HG03060 (cell line): ENCODE measurements around the gene DSTN.

Experiments
- ATAC-seq: cut with Tn5 transposase; IDR thresholded peaks from one replicate; pipeline ENCODE4 v1.9.1; 2021; ENCODE audit warnings: low read depth, moderate number of reproducible peaks; ENCODE audit not compliant: unreplicated experiment

The DSTN gene

DNA sequence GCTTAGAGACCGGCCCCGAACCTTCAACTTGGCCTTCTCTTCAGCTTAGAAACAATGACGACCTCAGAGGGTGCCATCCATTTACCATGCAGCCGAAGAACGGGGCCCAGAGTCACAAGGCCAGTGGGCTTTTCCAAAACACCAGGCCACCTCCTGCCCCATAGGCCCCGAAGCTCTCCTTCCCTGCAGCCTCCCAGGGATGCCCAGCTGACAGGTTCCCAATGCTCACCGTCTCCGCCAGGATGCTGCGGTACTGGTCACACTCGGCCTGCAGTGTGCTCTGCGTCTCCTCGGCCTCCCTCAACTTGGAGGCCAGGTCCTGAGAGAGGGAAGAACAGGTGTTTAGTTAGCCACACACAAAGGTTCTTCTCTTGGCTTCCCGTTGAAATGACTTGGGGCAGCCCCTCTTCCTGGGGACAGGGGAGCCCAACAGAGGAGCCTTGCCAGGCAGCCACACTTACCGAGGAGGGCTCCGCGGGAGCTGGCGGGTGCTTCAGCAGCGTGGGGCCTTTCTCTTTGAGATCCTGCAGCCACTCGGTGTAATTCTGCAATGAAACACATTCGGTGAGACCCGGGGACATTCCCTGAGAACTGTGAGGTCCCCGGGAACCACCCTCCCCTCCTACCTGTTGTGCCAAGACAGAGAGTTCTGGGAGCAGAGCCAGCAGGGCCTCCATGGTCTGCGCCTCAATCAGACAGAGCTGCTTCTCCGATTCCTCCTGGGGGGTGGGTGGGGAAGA lies 51.5 kb downstream of the DSTN start:
- no peak for ATAC-seq

DNA sequence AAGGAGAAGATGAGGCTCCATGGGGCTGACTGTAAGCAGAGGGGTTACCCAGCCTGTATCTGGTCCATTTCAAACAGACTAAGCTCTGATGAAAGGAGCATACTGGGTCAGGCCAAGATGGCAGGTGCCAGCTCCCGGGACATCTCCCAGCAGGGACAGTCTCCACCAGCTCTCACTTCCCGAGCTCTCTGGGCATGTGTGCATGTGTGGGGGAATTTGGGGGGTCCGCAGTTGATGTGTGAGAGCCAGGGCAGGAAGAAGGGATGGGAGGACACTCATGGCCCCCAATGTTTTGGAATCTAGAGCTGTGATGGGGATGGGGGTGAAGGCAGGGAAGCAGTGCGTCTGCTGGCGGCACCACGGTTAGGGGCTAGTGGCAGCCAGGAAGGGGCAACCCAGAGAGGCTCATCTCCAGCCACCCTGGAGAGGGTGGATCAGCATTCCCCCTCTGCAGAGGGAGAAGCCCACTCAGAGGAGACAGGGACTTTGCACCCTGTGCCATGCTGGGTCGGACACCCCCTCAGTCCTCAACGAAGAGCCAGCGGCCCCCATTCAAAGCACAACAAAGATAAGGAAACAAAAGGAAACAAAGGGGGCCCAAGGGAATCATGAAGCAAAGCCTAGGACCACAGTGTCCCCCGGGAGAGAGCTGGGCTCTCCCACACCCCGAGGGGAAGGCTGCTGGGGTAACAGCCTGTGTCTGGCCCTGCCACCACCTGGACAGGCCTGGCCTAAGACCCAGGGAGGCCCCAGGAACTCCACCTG lies 52.4 kb downstream of the DSTN start:
- ATAC-seq: no peak

DNA sequence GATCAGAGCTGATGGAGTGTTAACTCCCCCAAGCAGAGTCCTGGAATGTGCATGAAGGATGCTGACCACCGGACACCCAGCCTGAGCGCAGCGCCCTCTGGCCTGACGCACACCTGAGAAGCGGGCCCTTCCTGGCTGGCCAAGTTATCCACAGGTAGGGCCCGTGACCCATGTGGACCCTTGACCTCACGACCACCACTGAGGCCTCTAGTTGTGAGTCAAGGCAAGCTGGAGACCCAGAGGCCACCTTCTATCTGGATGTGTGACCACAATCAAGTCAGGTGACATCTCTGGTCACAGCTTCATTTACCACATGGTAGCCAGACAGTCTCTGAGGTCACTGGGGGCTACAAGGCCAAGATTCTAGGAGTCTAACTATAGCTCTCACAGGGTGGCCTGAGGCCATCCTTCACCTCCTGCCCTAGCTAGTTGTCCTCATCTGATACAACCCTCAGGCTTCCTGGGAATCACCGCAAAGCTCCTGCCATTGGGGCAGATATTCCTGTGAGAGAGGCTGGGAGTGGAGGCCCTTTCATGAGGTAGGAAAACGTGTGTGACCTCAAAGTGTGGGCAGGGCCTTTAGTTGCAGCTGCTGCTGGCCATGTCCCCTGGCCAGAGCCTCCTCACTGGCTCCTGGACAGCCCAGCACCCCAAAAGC lies 53.1 kb downstream of the DSTN start:
- ATAC-seq: no peak

DNA sequence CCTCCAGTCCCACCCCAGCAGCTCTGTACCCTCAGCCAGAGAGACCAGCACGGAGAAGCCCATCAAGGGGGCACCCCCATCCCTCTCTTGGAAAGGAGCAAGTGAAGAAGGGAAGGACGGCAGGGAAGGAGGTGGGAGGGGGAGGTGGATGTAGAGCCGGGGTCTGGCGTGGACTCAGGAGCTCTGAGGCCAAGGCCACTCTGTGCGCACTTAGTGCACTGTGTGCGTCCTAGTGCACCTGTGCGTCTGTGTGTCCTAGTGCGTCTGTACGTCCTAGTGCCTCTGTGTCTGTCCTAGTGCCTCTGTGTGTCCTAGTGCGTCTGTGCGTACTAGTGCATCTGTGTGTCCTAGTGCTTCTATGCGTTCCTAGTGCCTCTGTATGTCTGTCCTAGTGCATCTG lies 54.2 kb downstream of the DSTN start:
- ATAC-seq: no peak

DNA sequence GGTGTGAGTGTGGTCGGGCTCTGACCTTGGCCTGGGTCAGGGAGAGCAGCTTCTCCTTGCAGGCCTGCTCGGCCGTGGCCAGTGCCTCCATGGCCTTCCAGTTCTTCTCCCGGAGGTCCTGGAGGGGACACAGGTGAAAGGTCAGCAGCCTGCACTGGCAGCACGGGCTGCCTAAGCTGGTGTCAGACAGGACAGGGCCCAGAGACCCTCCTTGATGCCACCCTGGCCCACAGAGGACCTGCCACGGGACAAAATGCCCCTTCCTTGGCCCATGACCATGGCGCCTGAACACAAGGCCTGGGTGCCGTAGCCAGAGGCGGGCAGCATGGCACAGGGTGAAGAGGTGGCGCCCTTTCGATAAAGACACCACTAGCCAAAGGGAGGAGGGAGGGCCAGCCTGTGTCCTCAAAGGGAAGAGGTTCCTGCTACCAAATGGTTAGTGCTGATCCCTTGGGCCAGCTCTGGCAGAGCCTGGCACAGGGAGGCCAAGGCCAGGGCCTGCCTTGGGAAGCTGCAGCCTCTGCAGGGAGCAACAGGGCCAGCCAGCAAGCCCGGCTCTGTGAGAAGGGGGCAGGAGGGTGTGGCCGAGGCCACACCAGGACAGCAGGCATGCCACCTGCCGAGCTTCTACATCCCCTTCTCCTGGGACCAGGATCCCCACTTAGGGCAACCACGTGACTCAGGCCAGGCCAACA lies 54.8 kb downstream of the DSTN start:
- no peak for ATAC-seq

DNA sequence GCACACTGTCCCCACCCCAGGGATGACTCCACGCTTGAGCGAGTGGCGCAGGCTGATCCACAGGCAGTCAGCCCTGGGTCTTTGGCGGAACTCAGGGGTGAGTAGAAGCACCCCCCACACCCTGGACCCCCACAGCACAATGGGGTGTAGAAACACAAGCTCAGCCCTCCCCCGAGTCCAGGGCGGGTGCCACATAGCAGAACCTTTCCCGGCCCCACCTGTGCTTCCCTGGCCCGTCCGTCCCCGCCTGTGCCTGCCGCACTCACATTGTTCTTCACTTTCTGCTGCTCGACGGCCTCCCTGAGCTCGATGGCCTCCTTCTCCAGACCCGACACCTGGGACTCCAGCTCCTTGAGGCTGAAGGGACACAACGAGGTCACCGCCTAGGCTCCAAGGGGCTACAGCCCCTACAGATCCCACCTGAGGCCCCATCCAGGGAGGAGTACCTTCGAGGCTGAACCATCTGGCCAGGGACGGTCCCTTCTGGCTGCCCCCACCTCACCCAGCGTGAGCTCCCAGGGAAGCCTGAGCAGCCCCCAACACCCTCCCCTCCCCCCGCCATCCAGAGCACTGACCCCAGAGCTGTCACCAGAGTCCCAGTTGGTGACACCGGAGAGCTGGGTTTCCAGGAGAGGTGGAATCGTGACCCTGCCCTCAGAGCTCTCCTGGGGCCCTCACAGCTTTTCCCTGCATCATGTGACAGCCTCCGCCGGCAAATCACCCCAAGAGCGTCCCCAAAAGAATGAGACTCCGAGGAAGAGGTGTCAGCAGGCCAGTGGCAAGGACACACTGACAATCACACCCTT lies 55.6 kb downstream of the DSTN start:
- ATAC-seq: no peak

DNA sequence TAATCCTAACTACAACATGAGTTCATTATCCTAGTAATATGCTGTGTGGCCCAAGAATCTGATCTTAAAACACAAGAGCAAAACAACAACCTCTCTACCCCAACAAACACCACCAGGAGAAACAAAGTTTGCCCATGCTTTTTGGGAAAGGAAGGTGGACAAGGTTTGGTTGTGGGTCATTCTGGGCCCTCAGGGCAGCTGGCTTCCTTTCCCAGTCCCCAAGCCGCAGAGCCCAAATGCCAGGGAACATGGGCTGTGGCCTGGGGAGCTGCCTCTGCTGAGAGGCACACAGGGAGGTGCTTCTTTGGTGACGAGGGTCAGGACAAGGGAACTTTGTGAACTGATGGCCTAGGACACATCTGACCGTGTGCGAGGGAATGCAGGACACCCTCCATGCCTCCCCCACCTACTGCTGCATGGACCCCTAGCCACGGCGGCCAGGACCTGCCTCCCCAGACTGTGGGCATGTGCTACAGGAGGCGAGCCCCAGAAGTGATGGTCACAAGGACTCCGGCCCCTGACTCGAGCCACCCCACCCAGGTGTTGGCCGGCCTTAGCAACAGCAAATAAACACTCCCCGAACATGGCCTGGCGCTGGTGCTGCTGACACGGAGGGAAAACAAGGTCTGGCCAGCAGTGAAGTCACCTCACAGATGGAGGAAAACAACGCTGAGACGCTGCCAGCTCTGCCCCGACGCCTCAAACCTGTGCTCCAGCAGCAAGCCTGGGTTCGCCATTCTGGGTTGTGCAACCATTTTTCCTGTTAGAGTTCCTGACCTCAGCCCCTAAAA lies 56.5 kb downstream of the DSTN start:
- ATAC-seq: no peak

DNA sequence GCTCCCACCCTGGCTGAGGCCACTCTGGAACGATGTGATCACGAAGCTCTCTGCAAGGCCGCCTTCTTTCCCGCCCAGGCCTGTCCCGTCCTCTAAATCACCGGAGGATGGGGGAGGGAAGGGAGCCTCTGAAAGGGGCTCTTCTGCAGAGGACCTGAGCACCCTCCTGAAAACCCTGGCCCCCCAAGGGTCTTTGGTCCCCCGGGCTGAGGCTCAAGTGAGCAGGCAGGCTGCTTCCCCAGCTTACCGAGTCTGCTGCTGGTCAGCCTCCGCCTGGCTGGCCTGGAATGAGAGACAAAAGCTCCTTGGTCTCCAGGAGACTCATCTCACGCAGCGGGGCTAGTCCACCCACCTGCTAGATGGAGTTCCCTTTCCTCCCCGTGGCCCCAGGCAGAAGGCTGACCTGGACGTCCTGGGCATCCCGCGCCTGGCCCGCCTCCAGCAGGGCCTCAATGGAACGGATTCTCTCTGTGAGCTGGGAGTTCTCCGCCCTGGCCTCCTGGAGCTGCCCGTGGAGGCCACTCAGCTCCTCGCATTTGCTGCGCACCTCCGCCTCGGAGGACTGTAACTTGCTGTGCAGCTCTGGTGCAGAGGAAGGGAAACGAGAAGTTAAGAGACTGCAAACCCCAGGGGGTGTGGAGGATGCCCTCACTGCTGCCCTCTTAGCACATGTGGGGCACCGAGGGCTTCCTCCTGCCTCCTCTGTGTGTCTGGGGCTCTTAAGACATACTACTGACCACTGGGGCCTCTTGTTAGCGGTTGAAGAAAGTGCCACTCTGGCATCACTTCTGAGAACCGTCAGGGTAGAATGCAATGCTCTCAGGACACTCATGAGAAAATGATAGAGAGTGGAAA lies 57.5 kb downstream of the DSTN start:
- no peak for ATAC-seq

DNA sequence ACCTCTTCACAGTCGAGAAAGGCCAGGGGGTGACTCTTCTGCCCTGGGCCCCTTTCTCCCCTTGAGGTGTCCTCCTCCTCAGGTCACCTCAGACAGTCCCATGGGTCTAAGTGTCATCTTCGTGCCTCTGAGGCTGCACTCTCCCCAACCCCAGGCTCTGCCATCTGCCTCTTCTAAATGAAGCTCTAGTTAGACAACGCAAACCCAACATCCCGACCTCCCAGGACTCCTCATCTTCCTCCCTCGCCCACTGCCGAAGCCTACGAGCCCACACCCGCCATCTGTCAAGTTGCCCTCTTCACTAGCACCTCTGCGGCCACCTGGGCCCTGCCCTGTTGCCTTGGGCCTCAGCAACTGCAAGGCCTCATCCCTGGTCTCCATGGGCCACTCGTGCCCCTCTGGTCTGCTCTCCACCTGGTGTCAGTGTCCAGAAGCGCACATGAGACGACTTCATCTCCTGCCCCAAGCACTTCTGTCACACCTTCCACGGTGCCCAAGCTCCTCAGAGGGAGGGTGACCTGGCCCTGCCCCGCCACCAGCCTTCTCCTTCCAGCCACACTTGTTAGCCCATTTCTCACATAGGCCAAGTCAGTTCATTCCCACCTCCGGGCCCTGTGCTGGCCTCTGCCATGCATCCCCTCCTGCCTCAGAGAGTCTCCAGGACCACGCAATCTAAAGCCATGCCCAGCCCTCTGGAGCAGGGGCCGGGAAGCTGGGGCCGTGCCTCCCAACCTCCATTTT lies 58.4 kb downstream of the DSTN start:
- no peak for ATAC-seq

DNA sequence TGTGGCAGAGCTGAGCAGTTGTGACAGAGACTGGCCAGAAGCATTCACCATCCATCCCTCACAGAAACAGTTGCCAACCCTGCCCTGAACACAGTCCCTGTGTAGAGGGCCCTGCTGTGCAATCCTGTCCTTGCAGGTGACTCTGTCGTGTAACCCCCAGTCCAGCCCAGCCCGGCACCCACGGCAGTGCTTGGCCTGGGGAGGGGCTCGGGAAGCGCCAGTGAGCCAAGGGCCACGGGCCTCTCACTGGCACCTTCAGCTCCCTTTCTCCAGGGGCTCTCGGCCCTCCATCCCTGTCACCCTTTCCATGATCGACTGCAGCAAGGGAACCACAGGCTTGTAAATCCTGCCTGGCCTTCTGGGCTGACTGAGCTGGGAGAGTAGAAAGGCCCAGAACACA lies 59.1 kb downstream of the DSTN start:
- no peak for ATAC-seq

DNA sequence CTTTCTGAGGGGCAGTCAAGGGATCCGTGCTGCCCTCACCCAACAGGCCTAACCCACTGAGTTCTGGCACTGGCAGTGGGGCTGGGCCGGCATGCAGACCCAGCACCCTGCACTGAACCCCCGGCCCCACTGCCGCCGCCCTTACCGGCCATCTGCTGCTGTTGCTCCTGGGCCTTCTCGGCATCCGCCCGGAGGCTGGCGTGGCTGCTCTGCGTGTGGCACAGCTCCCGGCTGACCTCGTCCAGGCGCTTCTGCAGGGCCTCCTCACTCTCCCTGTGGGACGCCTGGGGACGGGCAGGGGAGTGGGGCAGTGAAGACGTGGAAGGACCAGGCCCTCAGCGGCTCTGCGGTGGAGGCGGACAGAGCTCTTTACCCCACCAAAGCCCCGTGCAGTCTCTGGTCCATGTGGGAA lies 59.8 kb downstream of the DSTN start:
- ATAC-seq: no peak

DNA sequence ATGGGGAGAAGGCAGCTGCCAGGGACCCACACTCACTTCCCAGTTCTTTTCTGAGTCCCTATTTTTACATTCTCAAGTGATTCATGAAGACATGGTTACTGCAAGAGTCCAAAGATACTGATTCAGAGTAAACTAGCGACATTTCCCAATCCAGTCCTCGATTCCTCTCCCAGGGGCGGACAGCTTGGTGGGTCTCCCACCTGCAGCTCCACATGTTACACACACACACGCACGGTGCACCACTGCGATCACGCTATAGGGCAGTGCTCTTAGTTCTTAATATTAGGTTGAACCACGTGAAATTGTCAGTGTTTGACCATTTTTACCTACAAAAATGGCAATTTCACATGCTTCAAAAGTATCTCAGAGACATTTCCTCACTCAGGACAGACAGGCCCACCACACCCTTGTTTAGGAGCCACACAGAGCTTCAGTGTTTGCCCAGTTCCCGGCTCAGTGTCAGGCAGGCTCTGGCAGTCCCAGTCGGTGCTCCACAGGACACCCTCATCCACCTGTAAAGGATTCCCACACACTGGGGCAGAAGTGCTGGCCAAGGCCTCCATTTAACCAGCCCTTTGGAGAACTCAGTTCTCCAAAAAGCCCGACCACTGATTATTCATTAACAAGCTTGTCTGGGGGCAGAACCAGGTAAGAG lies 60.4 kb downstream of the DSTN start:
- ATAC-seq: no peak

DNA sequence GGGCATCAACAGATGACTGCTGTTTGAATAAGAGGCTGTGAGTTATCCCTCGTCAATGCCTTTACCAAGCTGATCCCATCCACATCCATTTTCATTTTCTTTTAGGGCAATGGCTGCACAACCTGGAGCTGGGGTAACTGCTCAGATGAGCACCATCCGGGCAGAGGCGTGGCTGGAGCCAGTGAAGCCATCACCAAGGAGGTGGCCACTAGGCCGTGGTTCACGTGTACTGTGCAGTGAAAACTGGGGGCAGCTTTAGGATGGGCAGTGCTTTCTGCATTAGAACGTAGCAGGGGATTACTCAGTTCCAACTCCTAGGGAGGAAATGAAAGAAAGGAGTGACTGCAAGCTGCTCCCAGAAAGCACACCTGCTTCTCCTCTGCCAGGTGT lies 60.9 kb downstream of the DSTN start:
- no peak for ATAC-seq

DNA sequence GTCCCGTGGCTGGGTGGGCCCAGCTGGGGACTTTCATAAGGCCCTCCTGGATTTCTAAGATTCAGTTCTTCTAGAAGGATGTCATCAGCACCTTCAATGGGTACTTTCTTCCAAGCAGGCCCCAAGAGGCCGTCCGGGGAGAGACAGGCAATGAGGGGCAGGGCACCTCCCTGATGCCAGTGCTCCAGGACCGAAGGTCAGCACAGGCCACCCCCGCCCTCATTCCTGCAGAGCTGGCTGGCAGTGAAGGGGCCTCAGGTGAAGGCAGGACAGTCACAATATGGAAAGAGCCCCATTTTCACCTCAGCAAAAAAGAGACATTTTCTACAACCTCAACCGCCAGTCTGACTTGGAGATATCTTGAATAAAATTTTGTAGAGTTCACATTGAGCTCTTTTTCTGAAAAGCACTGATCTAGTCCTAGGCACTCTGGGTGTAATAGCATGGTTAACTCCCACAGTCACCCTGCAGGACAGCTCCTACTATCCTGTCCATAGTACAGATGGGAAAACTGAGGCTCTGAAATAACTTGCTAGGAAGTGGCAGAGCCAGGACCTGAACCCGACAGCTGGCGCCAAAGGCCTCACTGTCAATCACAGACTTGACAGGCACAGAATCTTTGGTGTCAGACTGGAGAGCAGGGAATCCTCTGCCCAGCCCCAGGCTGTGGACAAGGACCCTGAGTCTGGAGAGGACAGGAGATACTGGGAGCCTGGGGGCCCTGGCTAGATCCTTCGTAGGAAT lies 61.9 kb downstream of the DSTN start:
- ATAC-seq: no peak

DNA sequence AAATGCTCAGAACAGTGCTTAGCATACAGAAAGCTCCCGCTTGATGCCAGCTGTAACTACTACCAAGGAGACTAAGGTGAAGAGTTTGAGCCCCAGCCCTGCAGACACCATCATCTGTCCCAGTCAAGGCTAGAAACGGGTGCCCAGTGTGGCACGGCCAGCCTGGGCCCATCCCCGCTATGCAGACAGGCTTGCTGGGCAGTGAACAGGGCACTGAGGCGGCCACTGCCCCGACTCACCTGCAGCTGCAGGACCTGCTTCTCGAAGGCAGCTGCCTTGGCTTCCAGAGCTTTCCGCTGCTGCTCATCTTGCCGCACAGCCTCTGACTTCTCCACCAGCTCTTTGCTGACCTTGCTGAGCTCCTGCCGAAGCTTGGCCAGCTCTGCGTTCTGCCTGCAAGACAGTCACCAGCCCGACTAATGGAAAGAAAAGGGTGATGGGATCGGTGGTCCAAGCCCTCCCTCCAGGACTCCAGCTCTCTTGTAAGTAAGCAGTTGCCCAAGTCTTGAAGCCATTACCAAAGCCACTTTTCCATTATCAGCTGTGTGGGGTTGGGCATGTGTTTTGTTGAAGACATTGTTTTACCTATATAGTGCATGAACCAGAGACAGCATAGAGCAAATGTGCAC lies 63.5 kb downstream of the DSTN start:
- no peak for ATAC-seq

DNA sequence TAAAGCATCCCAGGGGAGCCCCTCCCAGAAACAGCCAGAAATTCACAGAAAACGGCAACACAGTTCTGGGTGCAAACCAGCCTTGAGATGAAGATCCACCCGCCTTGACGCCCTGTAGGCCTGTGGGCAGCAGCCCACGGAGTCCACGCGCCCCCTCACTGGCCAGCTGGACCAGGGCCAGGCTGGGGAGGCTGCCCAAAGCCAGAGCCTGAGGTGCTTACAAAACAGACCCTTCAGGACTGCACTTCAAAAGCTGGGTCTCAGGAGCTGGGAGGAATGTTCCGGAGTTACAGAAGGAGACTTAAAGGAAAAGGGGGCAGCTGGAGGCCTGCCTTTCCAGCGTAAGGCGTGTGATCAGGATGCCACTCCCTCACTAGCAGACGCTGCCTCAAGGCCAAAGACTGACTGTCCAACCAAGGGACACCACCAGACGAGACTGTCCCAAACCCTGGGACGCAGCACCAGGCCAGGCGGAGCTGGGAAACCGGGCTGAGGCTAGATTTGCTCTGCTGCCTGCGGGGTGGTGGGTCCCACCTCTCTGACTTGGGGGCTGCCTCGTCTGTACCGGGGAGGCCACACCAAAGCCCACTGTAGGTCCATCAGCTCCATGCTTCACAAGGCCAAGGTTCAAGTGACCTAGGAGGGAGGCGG lies 64.1 kb downstream of the DSTN start:
- no peak for ATAC-seq
